NOMO-1 treated with DMSO at 0.1 percent for 48 hours (cell line): ENCODE measurements around the gene PACSIN2.
"Not testable (repeated sequence)": the region's sequence is repeated elsewhere in the genome, so short reads cannot be mapped to it uniquely, and the experiment has no call there.

Experiments used
- DNase-seq: peaks from one replicate; lab custom pipeline; 2025; ENCODE audit not compliant: unreplicated experiment; lab: John Stamatoyannopoulos, UW

PACSIN2 gene

GRCh38 chr22:42928969-42929837 lies 85.7 kb downstream of the PACSIN2 start:
- DNase-seq, result peak; percentile 30

GRCh38 chr22:42927966-42928365 lies 87.0 kb downstream of the PACSIN2 start:
- no peak for DNase-seq

GRCh38 chr22:42926768-42927167 lies 88.2 kb downstream of the PACSIN2 start:
- DNase-seq, result no peak

GRCh38 chr22:42926104-42926503 lies 88.8 kb downstream of the PACSIN2 start:
- no peak for DNase-seq

GRCh38 chr22:42925598-42925997 lies 89.4 kb downstream of the PACSIN2 start:
- DNase-seq, result peak; percentile 28

- DNase-seq, result not testable (repeated sequence)
Measured at GRCh38 chr22:42925031-42925430, 89.9 kb downstream of the PACSIN2 start.

- no peak for DNase-seq
Measured at GRCh38 chr22:42924436-42924835, 90.5 kb downstream of the PACSIN2 start.

GRCh38 chr22:42922374-42923191 lies 92.4 kb downstream of the PACSIN2 start:
- no peak for DNase-seq

GRCh38 chr22:42920101-42920820 lies 94.7 kb downstream of the PACSIN2 start:
- DNase-seq, result no peak

GRCh38 chr22:42919199-42919598 lies 95.8 kb downstream of the PACSIN2 start:
- no peak for DNase-seq

- no peak for DNase-seq
Measured at GRCh38 chr22:42918500-42918899, 96.4 kb downstream of the PACSIN2 start.

- not testable (repeated sequence) for DNase-seq
Measured at GRCh38 chr22:42917358-42917757, 97.6 kb downstream of the PACSIN2 start.

GRCh38 chr22:42915980-42916765 lies 98.8 kb downstream of the PACSIN2 start:
- DNase-seq, result no peak

- DNase-seq, result no peak
Measured at GRCh38 chr22:42914511-42915076, 100.4 kb downstream of the PACSIN2 start.

GRCh38 chr22:42913874-42914510 lies 101.0 kb downstream of the PACSIN2 start:
- no peak for DNase-seq

- DNase-seq, result peak; percentile 82
Measured at GRCh38 chr22:42912059-42912458, 102.9 kb downstream of the PACSIN2 start.

- no peak for DNase-seq
Measured at GRCh38 chr22:42910221-42910942, 104.6 kb downstream of the PACSIN2 start.

- DNase-seq, result no peak
Measured at GRCh38 chr22:42909363-42910058, 105.4 kb downstream of the PACSIN2 start.

GRCh38 chr22:42908374-42908746 lies 106.6 kb downstream of the PACSIN2 start:
- DNase-seq, result no peak
